ENCODE measurements around the gene ZNF597.

The ZNF597 gene

DNA sequence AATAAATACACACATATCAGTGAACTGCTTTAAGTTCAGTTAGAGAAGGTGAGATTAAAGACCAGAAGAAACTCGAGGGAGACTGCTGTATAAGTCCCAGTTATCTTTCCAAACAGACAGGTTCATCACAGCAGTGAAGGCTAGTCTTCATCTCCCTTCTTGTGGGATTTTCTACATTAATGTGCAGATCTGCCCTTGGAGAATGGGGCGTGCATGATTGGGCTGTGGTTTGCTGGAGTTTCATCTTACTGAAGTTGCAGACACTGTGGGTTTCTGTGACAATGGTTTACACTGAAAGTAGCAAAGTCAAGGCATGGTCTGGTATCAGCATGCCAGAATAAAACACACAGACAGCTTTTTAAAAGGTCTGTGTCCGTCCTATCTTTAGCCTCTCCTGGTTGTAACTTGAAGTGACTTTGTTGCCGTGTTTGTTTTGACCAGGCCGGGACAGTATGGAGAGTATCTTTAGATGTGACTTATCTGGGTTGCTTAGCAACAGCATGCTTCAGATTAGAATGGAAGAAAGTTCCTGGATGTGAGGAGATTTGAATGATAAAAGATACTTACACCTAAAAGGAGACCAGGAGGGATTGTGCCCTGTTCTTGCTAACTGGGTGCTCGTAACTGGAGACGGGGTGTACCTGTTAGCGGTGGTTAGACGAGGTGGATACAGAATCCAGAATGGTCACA, 16.2 kb upstream of the ZNF597 start:
- H3K9me3 ChIP-seq (ENCODE audit: control insufficient read depth, insufficient read depth, low read length), result no peaks in the 10 kb centered on the region
- no peaks in the 10 kb centered on the region for H3K27me3 ChIP-seq (ENCODE audit: control insufficient read depth, insufficient read depth, low read length)
- H3K9ac ChIP-seq (ENCODE audit: low read depth, low read length), result no peak overlapping the region
- H3K4me1 ChIP-seq (ENCODE audit: control insufficient read depth, insufficient read depth, low read length), result peaks cover 9% of the 10 kb centered on the region
- no peaks in the 10 kb centered on the region for H3K36me3 ChIP-seq (ENCODE audit: control insufficient read depth, insufficient read depth, low read length)
- H3K4me3 ChIP-seq (ENCODE audit: low read depth, low read length), result peak overlapping the region; percentile 83

DNA sequence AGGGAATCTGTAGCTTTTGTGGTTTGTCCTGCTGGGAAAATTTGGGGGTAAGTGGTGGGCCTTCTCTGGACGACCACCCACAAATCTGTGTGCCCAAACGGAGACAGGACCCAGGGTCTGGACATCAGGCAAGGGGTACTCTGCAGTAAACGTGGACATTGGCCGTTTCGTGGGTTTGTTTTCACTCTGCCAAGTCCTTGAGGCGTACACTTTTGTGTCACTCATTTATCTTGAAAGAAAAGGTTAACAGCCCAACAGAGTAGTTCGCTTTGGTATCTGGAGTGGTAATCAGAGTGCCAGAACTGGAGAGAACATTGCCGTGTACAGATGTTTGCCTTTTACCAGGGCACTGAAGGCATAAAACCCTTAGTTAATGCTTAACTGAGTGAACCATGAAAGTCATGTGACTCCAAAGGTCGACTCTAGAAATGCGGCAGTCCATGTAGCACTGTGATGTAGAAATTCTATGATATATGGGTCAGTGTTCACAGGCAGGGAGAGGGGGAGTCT, 15.6 kb upstream of the ZNF597 start:
- H3K9ac ChIP-seq (ENCODE audit: low read depth, low read length), result peak overlapping the region; percentile 77
- peaks cover 9% of the 10 kb centered on the region for H3K4me1 ChIP-seq (ENCODE audit: control insufficient read depth, insufficient read depth, low read length)
- peak overlapping the region; percentile 83 for H3K4me3 ChIP-seq (ENCODE audit: low read depth, low read length)
- no peaks in the 10 kb centered on the region for H3K9me3 ChIP-seq (ENCODE audit: control insufficient read depth, insufficient read depth, low read length)
- no peaks in the 10 kb centered on the region for H3K27me3 ChIP-seq (ENCODE audit: control insufficient read depth, insufficient read depth, low read length)
- H3K36me3 ChIP-seq (ENCODE audit: control insufficient read depth, insufficient read depth, low read length), result no peaks in the 10 kb centered on the region

DNA sequence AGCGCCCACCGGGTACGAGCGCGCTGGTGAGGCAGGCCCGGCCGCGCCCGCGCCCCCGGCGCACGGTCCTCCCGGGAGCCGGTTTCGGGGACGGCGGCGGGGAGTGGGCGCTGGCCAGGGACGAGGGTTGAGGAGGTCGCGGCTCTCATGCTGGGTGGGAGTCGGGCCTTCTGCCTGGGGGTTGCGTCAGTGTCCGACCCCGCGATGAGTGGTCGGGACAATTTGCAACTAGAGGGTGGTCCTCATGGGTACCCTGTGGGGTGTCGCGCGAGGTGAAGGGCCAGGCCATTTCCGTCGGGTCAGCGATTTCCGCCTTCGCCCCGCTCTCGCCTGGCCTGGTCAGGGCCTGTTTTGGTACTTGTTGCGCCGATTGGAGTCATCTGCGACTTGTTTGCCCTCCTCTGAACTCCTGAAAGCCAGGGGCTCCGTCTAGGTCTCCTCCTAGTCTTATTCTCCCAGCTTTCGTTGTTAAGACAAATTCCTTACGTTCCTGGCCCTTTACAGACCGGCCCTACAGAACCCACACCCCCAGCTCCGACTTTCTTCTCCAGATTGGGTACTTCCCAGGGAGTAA, 15.1 kb upstream of the ZNF597 start:
- no peaks in the 10 kb centered on the region for H3K9me3 ChIP-seq (ENCODE audit: control insufficient read depth, insufficient read depth, low read length)
- peak overlapping the region; percentile 77 for H3K9ac ChIP-seq (ENCODE audit: low read depth, low read length)

DNA sequence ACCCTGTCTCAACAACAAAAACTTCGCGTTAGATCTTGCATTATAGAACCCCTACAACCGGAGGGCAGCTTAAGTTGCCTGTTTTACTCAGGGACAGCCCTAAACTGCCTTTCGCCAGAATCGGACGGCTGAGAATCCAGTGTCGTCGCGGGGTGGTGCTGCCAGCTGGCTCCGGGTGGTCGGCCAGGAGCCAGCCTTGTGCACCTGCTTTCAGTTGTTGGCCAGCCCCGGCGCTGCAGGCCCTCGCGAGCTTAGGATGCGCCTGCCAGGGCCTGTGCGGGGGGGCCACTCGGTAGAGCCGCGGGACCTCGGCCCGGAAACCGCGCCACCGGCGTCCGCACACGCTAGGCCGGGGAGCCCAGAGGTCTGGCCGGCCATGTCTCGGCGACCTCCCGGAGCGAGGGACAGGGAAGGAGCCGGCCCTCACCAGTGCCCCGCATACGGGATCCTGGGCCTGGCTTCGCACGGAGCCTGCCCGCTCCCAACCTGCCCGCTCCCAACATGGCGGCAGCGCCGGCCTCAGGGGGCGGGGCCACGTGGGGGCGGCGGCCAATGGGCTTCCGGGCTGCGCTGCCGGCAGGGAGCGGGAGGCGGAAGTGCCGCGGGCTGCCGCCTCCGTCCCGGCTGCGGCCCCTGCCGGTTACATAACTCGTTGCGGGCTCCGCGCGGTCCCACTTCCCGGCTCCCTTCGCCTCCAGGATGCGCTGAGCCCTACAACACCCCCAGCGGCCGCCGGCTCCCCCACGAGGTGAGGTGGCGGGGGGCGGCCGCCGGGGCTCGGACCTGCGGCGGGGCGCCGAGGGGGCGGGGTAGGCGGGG, 14.3 kb upstream of the ZNF597 start:
- Histone ChIP-seq H3K4me1 (ENCODE audit: control insufficient read depth, insufficient read depth, low read length) (peaks cover 9% of the 10 kb centered on the region), H3K36me3 (ENCODE audit: control insufficient read depth, insufficient read depth, low read length) (no peaks in the 10 kb centered on the region), H3K27me3 (ENCODE audit: control insufficient read depth, insufficient read depth, low read length) (no peaks in the 10 kb centered on the region), H3K9ac (ENCODE audit: low read depth, low read length) (peak overlapping the region; percentile 83), H3K9me3 (ENCODE audit: control insufficient read depth, insufficient read depth, low read length) (no peaks in the 10 kb centered on the region), H3K4me3 (ENCODE audit: low read depth, low read length) (peak overlapping the region; percentile 76)

More for the DNA sequence above, 15.1 kb upstream of the ZNF597 start:
- no peaks in the 10 kb centered on the region for H3K27me3 ChIP-seq (ENCODE audit: control insufficient read depth, insufficient read depth, low read length)
- H3K36me3 ChIP-seq (ENCODE audit: control insufficient read depth, insufficient read depth, low read length), result no peaks in the 10 kb centered on the region
- H3K4me1 ChIP-seq (ENCODE audit: control insufficient read depth, insufficient read depth, low read length), result peaks cover 9% of the 10 kb centered on the region
- H3K4me3 ChIP-seq (ENCODE audit: low read depth, low read length), result peak overlapping the region; percentile 83

DNA sequence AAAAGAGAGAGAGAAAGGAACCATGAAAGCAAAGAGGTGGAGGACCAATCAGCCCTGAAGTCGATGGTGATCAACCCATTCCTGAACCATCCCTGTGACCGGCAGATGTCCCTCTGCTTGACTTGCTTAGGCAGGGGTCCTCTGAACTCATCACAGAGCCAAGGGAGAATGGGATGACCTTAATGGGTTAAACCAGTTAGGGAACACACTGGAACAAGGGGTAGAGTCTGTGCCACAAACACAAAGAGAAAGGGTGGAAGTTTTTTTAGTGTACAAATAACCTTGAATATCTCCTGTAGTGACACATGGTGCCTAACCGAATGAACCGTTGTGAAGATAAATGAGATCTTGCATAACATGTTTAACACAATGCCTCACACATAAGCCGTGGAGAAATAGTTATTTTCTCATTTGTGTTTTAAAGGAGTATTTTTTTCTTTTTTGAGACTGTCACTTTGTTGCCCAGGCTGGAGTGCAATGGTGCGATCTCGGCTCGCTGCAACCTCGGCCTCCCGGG, 11.4 kb upstream of the ZNF597 start:
- Histone ChIP-seq H3K36me3 (ENCODE audit: control insufficient read depth, insufficient read depth, low read length) (no peaks in the 10 kb centered on the region), H3K27me3 (ENCODE audit: control insufficient read depth, insufficient read depth, low read length) (no peaks in the 10 kb centered on the region), H3K9me3 (ENCODE audit: control insufficient read depth, insufficient read depth, low read length) (no peaks in the 10 kb centered on the region), H3K4me1 (ENCODE audit: control insufficient read depth, insufficient read depth, low read length) (peaks cover 9% of the 10 kb centered on the region), H3K9ac (ENCODE audit: low read depth, low read length) (no peak overlapping the region), H3K4me3 (ENCODE audit: low read depth, low read length) (no peak overlapping the region)

DNA sequence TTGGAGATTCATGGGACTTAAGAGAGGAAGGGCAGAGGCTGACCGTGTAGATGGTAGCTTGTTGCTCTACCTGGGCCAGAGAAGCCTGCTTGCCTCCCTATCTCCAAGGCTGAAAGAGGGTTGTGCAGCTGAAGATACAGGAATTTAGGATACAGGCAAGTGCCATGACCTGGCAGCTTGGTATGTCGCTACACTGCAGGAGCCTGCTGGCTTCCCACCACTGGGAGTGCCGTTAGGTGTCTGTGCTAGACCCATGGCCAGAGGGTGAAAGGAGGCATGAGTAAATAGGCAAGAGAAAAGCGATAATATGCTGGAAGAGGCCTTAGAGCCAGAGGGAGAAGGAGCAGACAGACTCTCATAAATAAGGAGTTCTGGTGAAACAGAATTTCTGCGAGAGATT, 10.8 kb upstream of the ZNF597 start:
- H3K4me3 ChIP-seq (ENCODE audit: low read depth, low read length), result no peak overlapping the region
- no peaks in the 10 kb centered on the region for H3K36me3 ChIP-seq (ENCODE audit: control insufficient read depth, insufficient read depth, low read length)
- no peak overlapping the region for H3K9ac ChIP-seq (ENCODE audit: low read depth, low read length)
- peaks cover 4% of the 10 kb centered on the region for H3K4me1 ChIP-seq (ENCODE audit: control insufficient read depth, insufficient read depth, low read length)
- no peaks in the 10 kb centered on the region for H3K27me3 ChIP-seq (ENCODE audit: control insufficient read depth, insufficient read depth, low read length)
- no peaks in the 10 kb centered on the region for H3K9me3 ChIP-seq (ENCODE audit: control insufficient read depth, insufficient read depth, low read length)

DNA sequence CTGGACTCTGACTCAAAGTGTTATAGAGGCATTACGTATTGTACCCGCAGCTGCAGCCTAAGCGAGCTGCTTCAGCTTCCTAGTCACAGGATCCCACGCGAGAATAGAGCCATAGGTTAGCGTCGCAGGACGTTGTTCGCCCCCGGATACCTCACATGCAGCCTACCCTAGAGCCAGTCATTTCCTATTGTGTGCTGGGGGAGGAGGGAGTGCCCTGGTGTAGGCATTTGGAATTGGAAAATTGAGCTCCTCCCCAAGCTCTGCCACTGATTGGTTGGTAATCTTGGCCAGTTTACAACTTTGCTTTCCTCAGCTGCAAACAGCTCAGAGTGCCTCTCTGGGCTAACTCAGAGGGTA, 706 bp upstream of the ZNF597 start:
- H3K4me1 ChIP-seq (ENCODE audit: control insufficient read depth, insufficient read depth, low read length), result no peaks in the 10 kb centered on the region
- H3K9ac ChIP-seq (ENCODE audit: low read depth, low read length), result peak overlapping the region; percentile 70
- peak overlapping the region; percentile 87 for H3K4me3 ChIP-seq (ENCODE audit: low read depth, low read length)
- H3K27me3 ChIP-seq (ENCODE audit: control insufficient read depth, insufficient read depth, low read length), result no peaks in the 10 kb centered on the region
- peaks cover 3% of the 10 kb centered on the region for H3K36me3 ChIP-seq (ENCODE audit: control insufficient read depth, insufficient read depth, low read length)
- H3K9me3 ChIP-seq (ENCODE audit: control insufficient read depth, insufficient read depth, low read length), result no peaks in the 10 kb centered on the region

DNA sequence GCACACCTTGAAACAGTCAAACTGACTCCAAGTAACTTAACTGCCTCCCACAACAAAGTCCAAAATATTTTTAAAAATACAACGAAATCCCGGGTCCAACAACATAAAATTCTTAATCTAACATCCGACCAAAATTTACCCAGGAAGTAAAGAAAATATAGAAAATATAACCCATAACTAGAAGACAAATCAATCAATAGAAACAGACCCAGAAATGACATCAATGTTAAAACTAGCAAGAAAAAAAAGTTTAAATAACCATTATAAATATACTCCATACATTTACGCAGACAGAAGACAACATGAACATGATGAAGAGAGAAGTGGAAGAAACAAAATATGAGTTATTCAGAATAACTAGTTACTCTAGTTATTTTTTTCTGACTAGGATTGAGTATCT, 3.7 kb downstream of the ZNF597 start:
- H3K36me3 ChIP-seq (ENCODE audit: control insufficient read depth, insufficient read depth, low read length), result peaks cover 3% of the 10 kb centered on the region
- no peak overlapping the region for H3K4me3 ChIP-seq (ENCODE audit: low read depth, low read length)
- no peak overlapping the region for H3K9ac ChIP-seq (ENCODE audit: low read depth, low read length)
- no peaks in the 10 kb centered on the region for H3K9me3 ChIP-seq (ENCODE audit: control insufficient read depth, insufficient read depth, low read length)
- no peaks in the 10 kb centered on the region for H3K4me1 ChIP-seq (ENCODE audit: control insufficient read depth, insufficient read depth, low read length)
- H3K27me3 ChIP-seq (ENCODE audit: control insufficient read depth, insufficient read depth, low read length), result no peaks in the 10 kb centered on the region

DNA sequence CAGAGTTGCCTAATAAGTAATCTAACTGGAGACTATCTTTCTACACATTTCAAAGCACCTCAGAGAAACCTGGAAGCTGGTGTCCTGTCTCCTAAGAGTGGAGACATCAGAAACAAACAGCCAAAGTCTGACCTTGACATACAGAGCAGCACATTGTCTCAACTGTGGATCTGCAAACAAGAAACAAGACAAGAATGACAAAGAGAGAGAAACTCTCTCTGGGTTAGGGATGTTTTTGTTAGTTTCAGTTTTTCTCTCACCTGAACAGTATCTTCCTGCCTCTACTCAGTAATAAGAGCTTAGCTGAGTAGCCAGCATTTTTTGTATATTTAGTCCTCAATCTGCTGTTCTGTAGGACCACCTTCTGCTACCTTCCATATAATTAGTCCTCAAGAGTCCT, 8.9 kb downstream of the ZNF597 start:
- Histone ChIP-seq H3K9ac (ENCODE audit: low read depth, low read length) (no peak overlapping the region), H3K4me1 (ENCODE audit: control insufficient read depth, insufficient read depth, low read length) (no peaks in the 10 kb centered on the region), H3K27me3 (ENCODE audit: control insufficient read depth, insufficient read depth, low read length) (no peaks in the 10 kb centered on the region), H3K9me3 (ENCODE audit: control insufficient read depth, insufficient read depth, low read length) (no peaks in the 10 kb centered on the region), H3K4me3 (ENCODE audit: low read depth, low read length) (no peak overlapping the region), H3K36me3 (ENCODE audit: control insufficient read depth, insufficient read depth, low read length) (no peaks in the 10 kb centered on the region)

DNA sequence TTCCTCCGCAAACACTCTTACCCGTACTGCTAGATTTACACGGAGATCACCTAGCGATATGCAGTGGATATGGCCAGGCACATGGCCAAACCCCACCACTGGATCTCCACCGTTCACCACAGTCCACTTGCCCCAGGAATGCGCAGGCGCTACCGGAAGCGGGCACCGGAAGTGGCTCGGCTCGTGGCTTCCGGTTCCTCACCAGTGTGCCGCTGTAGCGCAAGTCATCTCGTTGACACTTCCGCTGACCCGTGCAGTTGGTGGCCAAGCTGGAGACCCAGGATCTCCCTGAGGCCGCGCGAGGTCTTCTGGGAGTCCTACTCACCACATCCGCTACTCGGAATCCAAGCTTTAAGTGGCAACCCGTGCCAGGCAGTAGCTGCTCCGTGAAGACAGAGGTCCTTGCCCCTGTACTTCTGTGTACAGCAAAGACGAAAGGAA, 11.5 kb downstream of the ZNF597 start:
- Histone ChIP-seq H3K9ac (ENCODE audit: low read depth, low read length) (no peak overlapping the region), H3K27me3 (ENCODE audit: control insufficient read depth, insufficient read depth, low read length) (no peaks in the 10 kb centered on the region), H3K4me1 (ENCODE audit: control insufficient read depth, insufficient read depth, low read length) (no peaks in the 10 kb centered on the region), H3K36me3 (ENCODE audit: control insufficient read depth, insufficient read depth, low read length) (no peaks in the 10 kb centered on the region), H3K9me3 (ENCODE audit: control insufficient read depth, insufficient read depth, low read length) (no peaks in the 10 kb centered on the region), H3K4me3 (ENCODE audit: low read depth, low read length) (no peak overlapping the region)

DNA sequence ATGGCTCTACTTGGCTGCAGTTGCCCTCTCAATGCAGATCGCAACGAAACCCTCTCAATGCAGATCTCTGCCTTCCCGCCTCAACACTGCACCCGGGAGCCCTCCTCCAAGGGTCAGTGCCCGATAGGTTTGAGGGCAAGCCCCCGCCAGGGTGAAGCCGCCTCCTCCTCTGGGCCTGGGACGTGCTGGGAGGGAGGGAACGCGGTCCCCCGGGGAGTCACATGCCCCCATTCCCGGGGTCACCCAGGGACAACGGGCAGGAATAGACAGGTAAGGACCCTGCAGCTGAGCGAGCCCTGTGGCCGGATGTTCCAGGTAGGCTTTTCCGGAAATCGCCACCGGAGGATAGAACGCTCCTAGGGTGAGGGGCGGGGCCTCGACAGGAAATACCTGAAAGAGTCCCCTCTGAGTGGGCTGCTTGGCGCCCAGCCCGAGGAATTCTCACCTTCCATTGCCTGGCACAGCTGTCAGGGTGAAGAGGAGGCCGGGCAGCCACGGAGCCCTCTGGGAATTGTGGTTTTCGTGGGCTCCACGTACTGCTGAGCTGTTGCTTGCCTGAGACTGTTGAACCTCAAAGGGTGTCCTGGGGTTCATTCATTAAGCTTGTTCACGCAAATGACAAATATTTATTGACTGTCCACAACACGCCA, 29.4 kb downstream of the ZNF597 start:
- H3K36me3 ChIP-seq (ENCODE audit: control insufficient read depth, insufficient read depth, low read length), result peaks cover 2% of the 10 kb centered on the region
- no peak overlapping the region for H3K9ac ChIP-seq (ENCODE audit: low read depth, low read length)
- no peaks in the 10 kb centered on the region for H3K27me3 ChIP-seq (ENCODE audit: control insufficient read depth, insufficient read depth, low read length)
- H3K4me3 ChIP-seq (ENCODE audit: low read depth, low read length), result peak overlapping the region; percentile 45
- peaks cover 5% of the 10 kb centered on the region for H3K9me3 ChIP-seq (ENCODE audit: control insufficient read depth, insufficient read depth, low read length)
- no peaks in the 10 kb centered on the region for H3K4me1 ChIP-seq (ENCODE audit: control insufficient read depth, insufficient read depth, low read length)
